Measurements from ENCODE around the gene YWHAB. TPM values are rescaled to one million over a fixed set of nuclear protein-coding genes. Genes with fewer than 3 reads are reported as not detected.

The YWHAB gene
- polyA plus RNA-seq, 1 of the 3 experiments (the other 2 are of a cell fraction) = 84.3 TPM

GRCh38 chr20:44910690-44911262 lies 25.3 kb downstream of the YWHAB start:
- Histone ChIP-seq H3K4me1 (ENCODE audit: control insufficient read depth in 1 of 2, insufficient read depth in 2 of 2, low read depth in 1 of 2, low read length in 1 of 2) (peaks cover 0 to 9% of the 10 kb centered on the region in 2 experiments; a peak in 1 of 4 replicates), H3K4me3 (ENCODE audit: low read depth in 2 of 2, low read length in 1 of 2) (peak overlapping the region; percentile 72 to 87), H3F3A (replicated peaks; ENCODE audit: insufficient read depth) (peaks cover 33% of the 10 kb centered on the region), H3K4me2 (peak overlapping the region; percentile 96), H3K36me3 (replicated peaks in 1 of 2; ENCODE audit: control insufficient read depth in 1 of 2, insufficient read depth in 2 of 2, low read length in 1 of 2) (peaks cover 32 to 56% of the 10 kb centered on the region in 2 experiments), H3K9me3 (no peaks in the 10 kb centered on the region), H3K27ac (ENCODE audit: low read depth in 2 of 2, low read length in 1 of 2) (peak overlapping the region in 1 of 2 experiments; percentile 65; a peak in 1 of 4 replicates), H3K79me2 (ENCODE audit: insufficient read depth) (peaks cover 13% of the 10 kb centered on the region; the same call in 1 of the 2 replicates), H3K27me3 (ENCODE audit: insufficient read depth) (no peaks in the 10 kb centered on the region), H3K9ac (peak overlapping the region; percentile 76; the same call in 1 of the 2 replicates), H4K20me1 (ENCODE audit: insufficient read depth) (peaks cover 11% of the 10 kb centered on the region; the same call in 1 of the 2 replicates), H2AFZ (ENCODE audit: low read depth) (peak overlapping the region; percentile 54; the same call in 1 of the 2 replicates), H3K9me2 (no peaks in the 10 kb centered on the region)
- ChIA-PET CTCF (interaction anchor here (0.7 to 1.4 kb wide), 7 partner anchors 9 to 185 kb away, joined by 3 to 4 read pairs (median 3); no protein-coding TSS in a partner anchor), POLR2A (no interaction called here)
- DNase-seq = no peak
- 79% methylated on average over 11 of the region's 17 CpGs for WGBS (ENCODE audit: low lambda C conversion rate)
- TF ChIP-seq, protein P1, sequence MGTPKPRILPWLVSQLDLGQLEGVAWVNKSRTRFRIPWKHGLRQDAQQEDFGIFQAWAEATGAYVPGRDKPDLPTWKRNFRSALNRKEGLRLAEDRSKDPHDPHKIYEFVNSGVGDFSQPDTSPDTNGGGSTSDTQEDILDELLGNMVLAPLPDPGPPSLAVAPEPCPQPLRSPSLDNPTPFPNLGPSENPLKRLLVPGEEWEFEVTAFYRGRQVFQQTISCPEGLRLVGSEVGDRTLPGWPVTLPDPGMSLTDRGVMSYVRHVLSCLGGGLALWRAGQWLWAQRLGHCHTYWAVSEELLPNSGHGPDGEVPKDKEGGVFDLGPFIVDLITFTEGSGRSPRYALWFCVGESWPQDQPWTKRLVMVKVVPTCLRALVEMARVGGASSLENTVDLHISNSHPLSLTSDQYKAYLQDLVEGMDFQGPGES (IDR thresholded peaks at IDR 0.05; ENCODE audit: low read depth, low read length) = no peak
- TF ChIP-seq, protein P2, sequence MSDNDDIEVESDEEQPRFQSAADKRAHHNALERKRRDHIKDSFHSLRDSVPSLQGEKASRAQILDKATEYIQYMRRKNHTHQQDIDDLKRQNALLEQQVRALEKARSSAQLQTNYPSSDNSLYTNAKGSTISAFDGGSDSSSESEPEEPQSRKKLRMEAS (IDR thresholded peaks at IDR 0.05; ENCODE audit: low read depth) = no peak
- TF ChIP-seq EZH2phosphoT487 (IDR thresholded peaks at IDR 0.05; ENCODE audit: borderline replicate concordance, low read depth) (no peak), REST (IDR thresholded peaks at IDR 0.05; ENCODE audit: low read depth, low read length) (no peak)

DNA sequence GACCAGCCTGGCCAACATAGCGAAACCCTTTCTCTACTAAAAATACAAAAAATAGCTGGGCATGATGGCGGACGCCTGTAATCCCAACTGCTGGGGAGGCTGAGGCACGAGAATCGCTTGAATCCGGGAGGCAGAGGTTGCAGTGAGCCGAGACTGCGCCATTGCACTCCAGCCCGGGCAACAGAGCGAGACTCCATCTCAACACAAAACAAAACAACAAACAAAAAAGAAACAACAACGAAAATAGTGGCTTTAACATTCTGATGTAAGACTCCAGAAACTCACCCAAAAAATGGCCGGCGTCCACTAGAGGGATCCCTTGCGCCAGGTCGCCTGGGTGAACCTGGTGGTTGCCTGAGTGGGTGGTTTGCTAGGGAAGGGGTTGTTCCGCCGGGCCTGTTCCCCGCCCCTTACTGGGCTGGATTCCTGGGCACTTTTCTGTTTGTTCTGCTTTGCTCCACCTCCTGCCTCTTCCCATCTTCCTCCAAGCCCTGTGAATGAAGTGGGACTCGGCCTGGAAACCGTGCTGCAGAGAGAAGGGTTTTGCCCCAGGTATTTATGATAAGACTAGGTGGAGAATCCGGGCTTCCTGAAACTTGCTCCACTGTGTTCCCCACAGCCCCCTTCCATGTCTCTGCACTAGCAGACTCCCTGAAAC lies 25.9 kb downstream of the YWHAB start:
- Histone ChIP-seq H3K4me3 (ENCODE audit: low read depth in 2 of 2, low read length in 1 of 2) (no peak overlapping the region), H4K20me1 (ENCODE audit: insufficient read depth) (peaks cover 8% of the 10 kb centered on the region; the same call in 1 of the 2 replicates), H3F3A (replicated peaks; ENCODE audit: insufficient read depth) (peaks cover 31% of the 10 kb centered on the region), H3K9me2 (no peaks in the 10 kb centered on the region), H2AFZ (ENCODE audit: low read depth) (no peak overlapping the region), H3K4me1 (ENCODE audit: control insufficient read depth in 1 of 2, insufficient read depth in 2 of 2, low read depth in 1 of 2, low read length in 1 of 2) (peaks cover 0 to 9% of the 10 kb centered on the region in 2 experiments; a peak in 1 of 4 replicates), H3K27me3 (ENCODE audit: insufficient read depth) (no peaks in the 10 kb centered on the region), H3K9ac (no peak overlapping the region), H3K9me3 (no peaks in the 10 kb centered on the region), H3K4me2 (no peak overlapping the region), H3K27ac (ENCODE audit: low read depth in 2 of 2, low read length in 1 of 2) (no peak overlapping the region), H3K79me2 (ENCODE audit: insufficient read depth) (peaks cover 12% of the 10 kb centered on the region; the same call in 1 of the 2 replicates), H3K36me3 (replicated peaks in 1 of 2; ENCODE audit: control insufficient read depth in 1 of 2, insufficient read depth in 2 of 2, low read length in 1 of 2) (peaks cover 26 to 50% of the 10 kb centered on the region in 2 experiments)
- CTCF ChIA-PET = interaction anchor here (0.9 to 1.4 kb wide), 6 partner anchors 8 to 185 kb away, joined by 3 to 4 read pairs (median 4); no protein-coding TSS in a partner anchor
- WGBS (ENCODE audit: low lambda C conversion rate) = 83% methylated on average over 21 of the region's 21 CpGs
- DNase-seq = peak; percentile 80
- POLR2A ChIA-PET = no interaction called here
- TF ChIP-seq POLR2AphosphoS5 (IDR thresholded peaks at IDR 0.05; ENCODE audit: low read depth, low read length) (no peak), CTCF (IDR thresholded peaks at IDR 0.05) (peak; percentile 56), RAD21 (IDR thresholded peaks at IDR 0.05; ENCODE audit: low read length) (peak; percentile 43), RXRA (IDR thresholded peaks at IDR 0.05; ENCODE audit: borderline replicate concordance, low read depth) (no peak)

Data from SK-N-SH (cell line).